Calu3 (cell line): ENCODE data around the gene RPGR. TPM values are rescaled to one million over a fixed set of nuclear protein-coding genes. Genes with fewer than 3 reads are reported as not detected.

Source experiments
- BruUV-seq: library from RNA; stranded (reverse); fragments of 400-500 nt; replicated peaks from 2 replicates; lab custom pipeline; 2021; lab: Mats Ljungman, UMichigan
- CTCF ChIA-PET: fragments of 300-600 bp; sonication (Branson Sonifier 250); formaldehyde crosslinking; loops from one replicate; lab custom pipeline; 2022; ENCODE audit warnings: antibody characterized with exemption; lab: Charles Lee
- DNase-seq: peaks from one replicate; pipeline ENCODE4 v3.0.0; 2022
- H3K27ac Mint-ChIP-seq: one replicate; pipeline ENCODE4 v1.8.0; 2022; ENCODE audit warnings: mixed read lengths; ENCODE audit not compliant: unreplicated experiment
- H3K27me3 Mint-ChIP-seq: one replicate; pipeline ENCODE4 v1.8.0; 2022; ENCODE audit warnings: mixed read lengths; ENCODE audit not compliant: unreplicated experiment
- H3K36me3 Mint-ChIP-seq: one replicate; pipeline ENCODE4 v1.8.0; 2022; ENCODE audit warnings: mild to moderate bottlenecking, moderate library complexity, mixed read lengths; ENCODE audit not compliant: insufficient read depth, unreplicated experiment
- H3K4me1 Mint-ChIP-seq: one replicate; pipeline ENCODE4 v1.8.0; 2022; ENCODE audit warnings: mild to moderate bottlenecking, low read depth, mixed read lengths; ENCODE audit not compliant: unreplicated experiment
- H3K4me3 Mint-ChIP-seq: one replicate; pipeline ENCODE4 v1.8.0; 2022; ENCODE audit warnings: mild to moderate bottlenecking, low read depth, moderate library complexity, mixed read lengths; ENCODE audit not compliant: unreplicated experiment
- H3K9me3 Mint-ChIP-seq: one replicate; pipeline ENCODE4 v1.8.0; 2022; ENCODE audit warnings: low read depth, mixed read lengths; ENCODE audit not compliant: unreplicated experiment
- intact Hi-C: fragments of 100-400 bp; cut with micrococcal nuclease; formaldehyde crosslinking; loops from one replicate; pipeline ENCODE4 v1.10.0; 2022; ENCODE audit not compliant: unreplicated experiment
- total RNA-seq: library from RNA; stranded (reverse); gene quantifications from 2 replicates; pipeline ENCODE4 v1.2.3, GENCODE V29; 2022
- TF ChIP-seq, protein P1 (sequence below): fragments of 200-600 bp; IDR thresholded peaks from one replicate; pipeline ENCODE4 v1.8.0; 2022; ENCODE audit warnings: antibody characterized with exemption; ENCODE audit not compliant: unreplicated experiment

RPGR gene
- total RNA-seq, 1 experiment from 2014 or later, result 8.9 TPM

GRCh38 chrX:38357747-38358673 is 30.7 kb upstream of the RPGR start:
- DNase-seq, result no peak
- H3K36me3 Mint-ChIP-seq, result no peaks in the 10 kb centered on the region
- no TSS peak for BruUV-seq
- H3K27ac Mint-ChIP-seq, result no peak overlapping the region
- no peaks in the 10 kb centered on the region for H3K9me3 Mint-ChIP-seq
- H3K4me3 Mint-ChIP-seq, result no peak overlapping the region
- CTCF ChIA-PET, result no interaction called here
- no peaks in the 10 kb centered on the region for H3K4me1 Mint-ChIP-seq
- TF ChIP-seq, protein P1, sequence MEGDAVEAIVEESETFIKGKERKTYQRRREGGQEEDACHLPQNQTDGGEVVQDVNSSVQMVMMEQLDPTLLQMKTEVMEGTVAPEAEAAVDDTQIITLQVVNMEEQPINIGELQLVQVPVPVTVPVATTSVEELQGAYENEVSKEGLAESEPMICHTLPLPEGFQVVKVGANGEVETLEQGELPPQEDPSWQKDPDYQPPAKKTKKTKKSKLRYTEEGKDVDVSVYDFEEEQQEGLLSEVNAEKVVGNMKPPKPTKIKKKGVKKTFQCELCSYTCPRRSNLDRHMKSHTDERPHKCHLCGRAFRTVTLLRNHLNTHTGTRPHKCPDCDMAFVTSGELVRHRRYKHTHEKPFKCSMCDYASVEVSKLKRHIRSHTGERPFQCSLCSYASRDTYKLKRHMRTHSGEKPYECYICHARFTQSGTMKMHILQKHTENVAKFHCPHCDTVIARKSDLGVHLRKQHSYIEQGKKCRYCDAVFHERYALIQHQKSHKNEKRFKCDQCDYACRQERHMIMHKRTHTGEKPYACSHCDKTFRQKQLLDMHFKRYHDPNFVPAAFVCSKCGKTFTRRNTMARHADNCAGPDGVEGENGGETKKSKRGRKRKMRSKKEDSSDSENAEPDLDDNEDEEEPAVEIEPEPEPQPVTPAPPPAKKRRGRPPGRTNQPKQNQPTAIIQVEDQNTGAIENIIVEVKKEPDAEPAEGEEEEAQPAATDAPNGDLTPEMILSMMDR, result no peak
- intact Hi-C loops, result no loop called here
- no peaks in the 10 kb centered on the region for H3K27me3 Mint-ChIP-seq

- H3K9me3 Mint-ChIP-seq, result no peaks in the 10 kb centered on the region
- H3K36me3 Mint-ChIP-seq, result no peaks in the 10 kb centered on the region
- intact Hi-C loops, result no loop called here
- no peak for DNase-seq
- CTCF ChIA-PET, result no interaction called here
- no peak overlapping the region for H3K4me3 Mint-ChIP-seq
- TF ChIP-seq, protein P1, result no peak
- H3K4me1 Mint-ChIP-seq, result no peaks in the 10 kb centered on the region
- BruUV-seq, result no TSS peak
- no peaks in the 10 kb centered on the region for H3K27me3 Mint-ChIP-seq
- no peak overlapping the region for H3K27ac Mint-ChIP-seq
These were observed 29.1 kb upstream of the RPGR start for GRCh38 chrX:38356401-38356800.

DNA sequence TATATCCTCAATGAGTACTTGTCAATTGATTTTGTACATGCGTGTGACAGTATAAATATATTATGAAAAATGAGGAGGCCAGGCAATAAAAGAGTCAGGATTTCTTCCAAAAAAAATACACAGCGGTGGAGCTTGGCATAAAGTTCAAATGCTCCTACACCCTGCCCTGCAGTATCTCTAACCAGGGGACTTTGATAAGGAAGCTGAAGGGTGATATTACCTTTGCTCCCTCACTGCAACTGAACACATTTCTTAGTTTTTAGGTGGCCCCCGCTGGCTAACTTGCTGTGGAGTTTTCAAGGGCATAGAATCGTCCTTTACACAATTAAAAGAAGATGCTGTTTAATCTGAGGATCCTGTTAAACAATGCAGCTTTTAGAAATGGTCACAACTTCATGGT is 25.1 kb upstream of the RPGR start, which contains the start of gene OTC:
TSS of gene OTC (plus strand) at position 243 of the 400 bp plus-strand sequence. CDS start at position 336, 93 bp downstream.
- intact Hi-C loops, result no loop called here
- no peaks in the 10 kb centered on the region for H3K4me1 Mint-ChIP-seq
- CTCF ChIA-PET, result interaction anchor here (1.3 kb wide), 1 partner anchor 11 kb away, joined by 3 read pairs; no protein-coding TSS in a partner anchor
- no peaks in the 10 kb centered on the region for H3K9me3 Mint-ChIP-seq
- no peak for DNase-seq
- H3K27ac Mint-ChIP-seq, result no peak within 1 kb of the TSS
- no peak within 1 kb of the TSS for H3K4me3 Mint-ChIP-seq
- no peaks in the 10 kb centered on the region for H3K36me3 Mint-ChIP-seq
- BruUV-seq, result no TSS peak
- TF ChIP-seq, protein P1, result no peak
- H3K27me3 Mint-ChIP-seq, result peaks cover 25% of the 10 kb centered on the region

GRCh38 chrX:38351346-38351745 is 24.0 kb upstream of the RPGR start:
- Mint-ChIP-seq H3K27ac (no peak overlapping the region), H3K4me3 (no peak overlapping the region), H3K36me3 (no peaks in the 10 kb centered on the region), H3K27me3 (peaks cover 25% of the 10 kb centered on the region), H3K4me1 (no peaks in the 10 kb centered on the region), H3K9me3 (no peaks in the 10 kb centered on the region)
- BruUV-seq, result no TSS peak
- DNase-seq, result no peak
- CTCF ChIA-PET, result no interaction called here
- TF ChIP-seq, protein P1, result no peak
- intact Hi-C loops, result no loop called here
